ENCODE results near the gene TNS1. TPM values are rescaled to one million over a fixed set of nuclear protein-coding genes. Genes with fewer than 3 reads are reported as not detected.

TNS1 gene
- total and polyA plus RNA-seq, 2 donors = 8.3 to 21.3 TPM

- DNase-seq (ENCODE audit: low read depth in 6 of 9, low spot score in 9 of 9) = no peak
- Histone ChIP-seq H3K36me3 (ENCODE audit: control insufficient read depth in 2 of 2, insufficient read depth in 2 of 2, low read length in 1 of 2) (no peaks in the 10 kb centered on the region), H3K4me1 (ENCODE audit: control insufficient read depth in 2 of 2, insufficient read depth in 2 of 2, low read length in 2 of 2) (peaks cover 0 to 8% of the 10 kb centered on the region in 2 donors)
These were observed 21.6 kb downstream of the TNS1 start for GRCh38 chr2:217981084-217981730.

DNA sequence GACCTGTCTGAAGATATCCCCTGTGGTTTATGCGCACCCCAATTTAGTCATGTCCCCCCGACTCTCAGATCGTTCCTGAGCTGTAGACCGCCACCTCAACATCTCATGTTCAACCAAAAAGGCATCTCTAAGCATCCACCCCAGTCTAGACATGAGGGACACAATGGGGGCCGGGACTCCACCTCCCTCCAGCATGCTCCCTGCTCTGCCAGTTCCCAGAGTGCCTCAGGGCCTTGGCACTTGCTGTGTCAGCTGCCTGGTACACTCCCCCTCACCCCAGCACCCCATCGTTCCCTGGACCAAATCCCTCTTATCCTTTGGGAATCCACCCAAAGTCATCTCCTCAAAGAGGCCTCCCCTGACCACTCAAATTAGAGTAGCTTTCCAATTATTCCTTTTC lies 22.2 kb downstream of the TNS1 start:
- no peaks in the 10 kb centered on the region for H3K36me3 ChIP-seq (ENCODE audit: control insufficient read depth in 2 of 2, insufficient read depth in 2 of 2, low read length in 1 of 2)
- H3K4me1 ChIP-seq (ENCODE audit: control insufficient read depth in 2 of 2, insufficient read depth in 2 of 2, low read length in 2 of 2) = peaks cover 0 to 8% of the 10 kb centered on the region in 2 donors
- no peaks in the 10 kb centered on the region for H3K9me3 ChIP-seq (ENCODE audit: control insufficient read depth in 2 of 2, insufficient read depth in 1 of 2, low read length in 1 of 2)
- WGBS = 96% methylated on average over 6 of the region's 6 CpGs
- peaks cover 0 to 37% of the 10 kb centered on the region in 2 donors for H3K27me3 ChIP-seq (ENCODE audit: control insufficient read depth in 2 of 2, insufficient read depth in 1 of 2, low read length in 1 of 2)
- H3K27ac ChIP-seq (ENCODE audit: low read depth in 1 of 2, low read length in 1 of 2) = no peak overlapping the region
- DNase-seq (ENCODE audit: low read depth in 6 of 9, low spot score in 9 of 9) = no peak
- H3K4me3 ChIP-seq (ENCODE audit: low read length in 2 of 2) = no peak overlapping the region

More at GRCh38 chr2:217981084-217981730, 21.6 kb downstream of the TNS1 start:
- H3K4me3 ChIP-seq (ENCODE audit: low read length in 2 of 2) = no peak overlapping the region
- 90% methylated on average over 5 of the region's 5 CpGs for WGBS
- H3K27ac ChIP-seq (ENCODE audit: low read depth in 1 of 2, low read length in 1 of 2) = no peak overlapping the region
- peaks cover 0 to 36% of the 10 kb centered on the region in 2 donors for H3K27me3 ChIP-seq (ENCODE audit: control insufficient read depth in 2 of 2, insufficient read depth in 1 of 2, low read length in 1 of 2)
- no peaks in the 10 kb centered on the region for H3K9me3 ChIP-seq (ENCODE audit: control insufficient read depth in 2 of 2, insufficient read depth in 1 of 2, low read length in 1 of 2)

- H3K27me3 ChIP-seq (ENCODE audit: control insufficient read depth in 2 of 2, insufficient read depth in 1 of 2, low read length in 1 of 2) = peaks cover 0 to 37% of the 10 kb centered on the region in 2 donors
- H3K4me3 ChIP-seq (ENCODE audit: low read length in 2 of 2) = no peak overlapping the region
- DNase-seq (ENCODE audit: low read depth in 6 of 9, low spot score in 9 of 9) = no peak
- no peaks in the 10 kb centered on the region for H3K36me3 ChIP-seq (ENCODE audit: control insufficient read depth in 2 of 2, insufficient read depth in 2 of 2, low read length in 1 of 2)
- H3K4me1 ChIP-seq (ENCODE audit: control insufficient read depth in 2 of 2, insufficient read depth in 2 of 2, low read length in 2 of 2) = peaks cover 0 to 8% of the 10 kb centered on the region in 2 donors
- WGBS = 87% methylated on average over 5 of the region's 5 CpGs
- no peak overlapping the region for H3K27ac ChIP-seq (ENCODE audit: low read depth in 1 of 2, low read length in 1 of 2)
- H3K9me3 ChIP-seq (ENCODE audit: control insufficient read depth in 2 of 2, insufficient read depth in 1 of 2, low read length in 1 of 2) = no peaks in the 10 kb centered on the region
These were observed 22.8 kb downstream of the TNS1 start for GRCh38 chr2:217980036-217980435.

DNA sequence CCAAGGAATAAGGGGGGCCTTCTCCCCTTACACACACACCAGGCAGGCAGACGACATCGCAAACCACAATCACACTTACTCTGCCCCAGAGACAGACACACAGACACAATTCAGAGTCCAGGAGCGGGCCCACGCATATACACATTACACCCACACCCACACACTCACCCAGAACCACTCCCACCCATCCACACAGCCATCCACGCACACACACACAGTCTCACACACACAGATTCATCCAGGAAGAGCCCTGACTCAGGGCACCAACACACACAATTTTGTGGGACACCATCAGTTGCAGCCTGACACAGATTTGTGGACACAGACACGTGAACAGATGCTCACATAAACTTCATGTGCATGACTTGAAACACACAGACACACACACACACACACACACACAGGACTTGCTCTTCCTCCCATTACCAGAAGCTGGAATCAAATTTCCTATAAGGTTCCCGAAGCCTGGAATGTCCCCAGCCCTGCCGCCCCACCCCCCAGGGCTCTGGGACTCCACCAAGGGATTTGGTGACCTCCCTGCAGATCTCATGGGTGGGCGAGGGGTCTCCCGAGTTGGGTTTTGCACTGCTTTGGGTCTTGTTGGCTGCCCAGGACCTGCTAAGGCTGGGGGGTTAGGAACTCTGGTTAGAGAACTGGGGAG lies 23.5 kb downstream of the TNS1 start:
- DNase-seq (ENCODE audit: low read depth in 6 of 9, low spot score in 9 of 9) = no peak
- Histone ChIP-seq H3K27ac (ENCODE audit: low read depth in 1 of 2, low read length in 1 of 2) (peak overlapping the region; percentile 12 to 51), H3K27me3 (ENCODE audit: control insufficient read depth in 2 of 2, insufficient read depth in 1 of 2, low read length in 1 of 2) (peaks cover 0 to 37% of the 10 kb centered on the region in 2 donors), H3K36me3 (ENCODE audit: control insufficient read depth in 2 of 2, insufficient read depth in 2 of 2, low read length in 1 of 2) (no peaks in the 10 kb centered on the region), H3K4me1 (ENCODE audit: control insufficient read depth in 2 of 2, insufficient read depth in 2 of 2, low read length in 2 of 2) (peaks cover 0 to 8% of the 10 kb centered on the region in 2 donors), H3K9me3 (ENCODE audit: control insufficient read depth in 2 of 2, insufficient read depth in 1 of 2, low read length in 1 of 2) (no peaks in the 10 kb centered on the region), H3K4me3 (ENCODE audit: low read length in 2 of 2) (peak overlapping the region in 1 of 2 donors; percentile 13)
- 85% methylated on average over 10 of the region's 10 CpGs for WGBS

GRCh38 chr2:217978536-217979150 lies 24.2 kb downstream of the TNS1 start:
- Histone ChIP-seq H3K27ac (ENCODE audit: low read depth in 1 of 2, low read length in 1 of 2) (peak overlapping the region; percentile 37 to 51), H3K27me3 (ENCODE audit: control insufficient read depth in 2 of 2, insufficient read depth in 1 of 2, low read length in 1 of 2) (peaks cover 0 to 37% of the 10 kb centered on the region in 2 donors), H3K9me3 (ENCODE audit: control insufficient read depth in 2 of 2, insufficient read depth in 1 of 2, low read length in 1 of 2) (no peaks in the 10 kb centered on the region), H3K4me3 (ENCODE audit: low read length in 2 of 2) (peak overlapping the region; percentile 4 to 13), H3K36me3 (ENCODE audit: control insufficient read depth in 2 of 2, insufficient read depth in 2 of 2, low read length in 1 of 2) (no peaks in the 10 kb centered on the region), H3K4me1 (ENCODE audit: control insufficient read depth in 2 of 2, insufficient read depth in 2 of 2, low read length in 2 of 2) (peaks cover 0 to 8% of the 10 kb centered on the region in 2 donors)
- no peak for DNase-seq (ENCODE audit: low read depth in 6 of 9, low spot score in 9 of 9)
- 79% methylated on average over 46 of the region's 46 CpGs for WGBS

- H3K27me3 ChIP-seq (ENCODE audit: control insufficient read depth in 2 of 2, insufficient read depth in 1 of 2, low read length in 1 of 2) = peaks cover 0 to 37% of the 10 kb centered on the region in 2 donors
- H3K9me3 ChIP-seq (ENCODE audit: control insufficient read depth in 2 of 2, insufficient read depth in 1 of 2, low read length in 1 of 2) = no peaks in the 10 kb centered on the region
- peak overlapping the region in 1 of 2 donors; percentile 13 for H3K4me3 ChIP-seq (ENCODE audit: low read length in 2 of 2)
- peaks cover 0 to 8% of the 10 kb centered on the region in 2 donors for H3K4me1 ChIP-seq (ENCODE audit: control insufficient read depth in 2 of 2, insufficient read depth in 2 of 2, low read length in 2 of 2)
- 92% methylated on average over 16 of the region's 16 CpGs for WGBS
- no peak for DNase-seq (ENCODE audit: low read depth in 6 of 9, low spot score in 9 of 9)
- no peak overlapping the region for H3K27ac ChIP-seq (ENCODE audit: low read depth in 1 of 2, low read length in 1 of 2)
- no peaks in the 10 kb centered on the region for H3K36me3 ChIP-seq (ENCODE audit: control insufficient read depth in 2 of 2, insufficient read depth in 2 of 2, low read length in 1 of 2)
These were observed 24.8 kb downstream of the TNS1 start for GRCh38 chr2:217977840-217978535.

DNA sequence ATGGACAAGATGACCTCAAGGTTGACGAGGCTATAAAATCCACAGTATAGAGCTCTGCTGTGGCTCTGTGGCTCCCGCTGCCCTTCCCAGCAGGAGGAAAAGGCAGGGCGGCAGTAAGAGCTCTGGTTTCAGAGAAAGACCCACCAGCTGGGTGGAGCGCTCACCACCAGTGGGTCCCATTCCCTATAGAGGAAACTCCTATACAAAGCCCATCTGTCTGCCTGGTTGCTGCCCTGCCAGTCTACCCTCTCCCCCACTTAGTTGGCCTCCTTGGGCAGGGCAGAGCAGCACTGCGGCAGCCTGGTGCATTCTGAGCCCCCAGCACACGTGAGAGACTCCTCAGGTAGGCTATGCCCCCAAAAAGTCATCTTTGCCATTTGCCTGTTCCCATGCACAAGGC lies 26.5 kb downstream of the TNS1 start:
- Histone ChIP-seq H3K36me3 (ENCODE audit: control insufficient read depth in 2 of 2, insufficient read depth in 2 of 2, low read length in 1 of 2) (no peaks in the 10 kb centered on the region), H3K9me3 (ENCODE audit: control insufficient read depth in 2 of 2, insufficient read depth in 1 of 2, low read length in 1 of 2) (no peaks in the 10 kb centered on the region), H3K4me1 (ENCODE audit: control insufficient read depth in 2 of 2, insufficient read depth in 2 of 2, low read length in 2 of 2) (peaks cover 0 to 6% of the 10 kb centered on the region in 2 donors), H3K4me3 (ENCODE audit: low read length in 2 of 2) (no peak overlapping the region), H3K27me3 (ENCODE audit: control insufficient read depth in 2 of 2, insufficient read depth in 1 of 2, low read length in 1 of 2) (peaks cover 0 to 37% of the 10 kb centered on the region in 2 donors), H3K27ac (ENCODE audit: low read depth in 1 of 2, low read length in 1 of 2) (no peak overlapping the region)
- WGBS = 97% methylated on average over 6 of the region's 6 CpGs
- no peak for DNase-seq (ENCODE audit: low read depth in 6 of 9, low spot score in 9 of 9)

- H3K27ac ChIP-seq (ENCODE audit: low read depth in 1 of 2, low read length in 1 of 2) = no peak overlapping the region
- peaks cover 0 to 37% of the 10 kb centered on the region in 2 donors for H3K27me3 ChIP-seq (ENCODE audit: control insufficient read depth in 2 of 2, insufficient read depth in 1 of 2, low read length in 1 of 2)
- no peak overlapping the region for H3K4me3 ChIP-seq (ENCODE audit: low read length in 2 of 2)
- WGBS = 95% methylated on average over 8 of the region's 8 CpGs
- H3K4me1 ChIP-seq (ENCODE audit: control insufficient read depth in 2 of 2, insufficient read depth in 2 of 2, low read length in 2 of 2) = peaks cover 0 to 3% of the 10 kb centered on the region in 2 donors
- no peaks in the 10 kb centered on the region for H3K36me3 ChIP-seq (ENCODE audit: control insufficient read depth in 2 of 2, insufficient read depth in 2 of 2, low read length in 1 of 2)
- no peak for DNase-seq (ENCODE audit: low read depth in 6 of 9, low spot score in 9 of 9)
- no peaks in the 10 kb centered on the region for H3K9me3 ChIP-seq (ENCODE audit: control insufficient read depth in 2 of 2, insufficient read depth in 1 of 2, low read length in 1 of 2)
These were observed 27.2 kb downstream of the TNS1 start for GRCh38 chr2:217975626-217976025.

Data from thymus (tissue), 11 donors.